GM11168 (cell line): ENCODE measurements around the gene CLEC2A.

ENCODE experiments used
- in situ Hi-C: fragments of 300-500 bp; cut with MboI; formaldehyde crosslinking; loops from one replicate; pipeline ENCODE4 v1.12.0; 2022; ENCODE audit warnings: low sequenced_read_pairs; ENCODE audit not compliant: unreplicated experiment

Gene CLEC2A

GRCh38 chr12:9936591-9936990, 4.4 kb upstream of the CLEC2A start:
- in situ Hi-C loops: loop anchor here (10.0 kb wide), 1 partner anchor 208 kb away; no protein-coding TSS in a partner anchor

GRCh38 chr12:9935026-9935425, 2.9 kb upstream of the CLEC2A start:
- in situ Hi-C loops: loop anchor here (10.0 kb wide), 1 partner anchor 210 kb away; no protein-coding TSS in a partner anchor

GRCh38 chr12:9933958-9934357, 1.8 kb upstream of the CLEC2A start:
- in situ Hi-C loops: loop anchor here (5.0 to 10.0 kb wide), 2 partner anchors 117 to 211 kb away; no protein-coding TSS in a partner anchor

GRCh38 chr12:9931245-9931644, 925 bp downstream of the CLEC2A start:
- in situ Hi-C loops: loop anchor here (5.0 to 10.0 kb wide), 2 partner anchors 114 to 214 kb away; no protein-coding TSS in a partner anchor

- in situ Hi-C loops: loop anchor here (10.0 kb wide), 1 partner anchor 184 kb away; no protein-coding TSS in a partner anchor
Observed at GRCh38 chr12:9928607-9929006, 3.6 kb downstream of the CLEC2A start.

DNA sequence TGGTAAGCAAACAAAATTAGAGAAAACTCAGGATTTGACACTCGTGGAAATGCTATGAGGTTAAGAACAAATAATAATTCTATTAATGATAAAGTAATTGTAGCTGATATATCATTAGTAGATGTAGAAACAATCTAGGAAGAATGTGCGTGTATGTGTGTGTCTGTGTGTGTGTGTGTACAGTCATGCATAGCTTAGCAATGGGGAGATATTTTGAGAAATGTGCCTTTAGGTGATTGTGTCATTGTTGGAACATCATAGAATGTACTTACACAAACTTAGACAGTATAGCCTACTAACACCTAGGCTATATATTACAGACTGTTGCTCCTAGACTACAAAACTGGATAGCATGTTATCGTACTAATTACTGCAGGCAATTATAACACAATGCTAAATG, 5.3 kb downstream of the CLEC2A start:
- in situ Hi-C loops: loop anchor here (10.0 kb wide), 1 partner anchor 182 kb away; no protein-coding TSS in a partner anchor

- in situ Hi-C loops: loop anchor here (10.0 kb wide), 1 partner anchor 181 kb away; no protein-coding TSS in a partner anchor
Observed at GRCh38 chr12:9925705-9926393, 6.3 kb downstream of the CLEC2A start.

DNA sequence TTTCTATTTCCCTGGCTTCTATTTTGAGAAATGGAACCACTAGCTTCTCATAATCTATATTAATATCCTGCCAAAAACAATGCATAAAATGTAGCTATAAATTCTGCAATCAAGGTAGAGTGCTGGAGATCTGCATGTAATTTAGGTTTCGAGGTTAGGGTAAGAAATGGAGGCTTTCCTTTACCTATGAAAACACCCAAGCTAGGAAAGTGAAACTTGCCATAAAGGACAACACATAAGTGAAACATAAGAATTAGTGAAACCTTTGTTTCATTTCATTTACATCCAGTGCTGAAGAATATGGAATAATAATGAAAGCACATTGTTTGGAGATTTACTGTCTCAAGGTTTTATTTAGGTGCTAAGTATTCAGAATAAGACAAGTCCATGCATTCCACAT, 9.7 kb downstream of the CLEC2A start:
- in situ Hi-C loops: loop anchor here (10.0 kb wide), 1 partner anchor 178 kb away; no protein-coding TSS in a partner anchor

GRCh38 chr12:9920451-9920850, 11.7 kb downstream of the CLEC2A start:
- in situ Hi-C loops: loop anchor here (10.0 kb wide), 1 partner anchor 176 kb away; no protein-coding TSS in a partner anchor

- in situ Hi-C loops: no loop called here
Observed at GRCh38 chr12:9919443-9919842, 12.7 kb downstream of the CLEC2A start.

DNA sequence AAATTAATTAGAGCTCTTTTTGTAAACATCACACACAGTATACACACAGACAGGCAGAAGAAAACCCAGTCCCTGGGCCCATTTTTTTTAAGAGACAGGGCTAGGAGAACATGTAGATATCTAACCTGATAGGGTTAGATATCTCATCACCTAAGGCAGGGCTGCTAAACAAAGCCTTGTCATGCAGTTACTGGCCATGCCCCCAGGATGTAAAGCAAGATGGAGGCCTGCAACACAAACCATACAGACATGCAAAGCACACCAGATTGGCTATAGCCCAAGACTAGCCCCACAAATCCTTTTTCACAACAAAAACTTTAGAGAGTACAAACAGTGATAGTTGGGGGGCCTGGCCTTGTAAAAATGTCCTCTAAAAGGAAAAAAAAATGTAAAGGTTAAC, 20.5 kb downstream of the CLEC2A start:
- in situ Hi-C loops: no loop called here

- in situ Hi-C loops: no loop called here
Observed at GRCh38 chr12:9910716-9911421, 21.3 kb downstream of the CLEC2A start.

DNA sequence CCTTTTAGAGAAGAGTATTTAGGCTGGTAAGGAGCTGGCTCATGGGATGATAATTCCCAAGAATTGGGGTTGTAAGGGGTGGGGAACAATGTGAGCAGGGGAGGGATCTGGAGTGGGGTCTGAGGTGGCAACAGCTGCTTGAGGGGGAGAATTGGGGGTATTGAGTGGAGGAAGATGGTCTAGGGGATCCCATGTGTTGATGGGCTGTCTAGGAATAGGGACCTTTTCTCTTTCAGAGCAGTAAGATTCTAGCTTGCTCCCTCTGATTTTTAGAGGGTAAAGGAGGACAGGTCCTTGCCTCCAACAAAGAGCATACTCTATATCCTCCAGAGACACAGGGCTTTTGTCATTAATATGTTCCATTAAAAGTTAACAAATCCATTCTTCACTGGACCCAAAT, 22.4 kb downstream of the CLEC2A start:
- in situ Hi-C loops: no loop called here

DNA sequence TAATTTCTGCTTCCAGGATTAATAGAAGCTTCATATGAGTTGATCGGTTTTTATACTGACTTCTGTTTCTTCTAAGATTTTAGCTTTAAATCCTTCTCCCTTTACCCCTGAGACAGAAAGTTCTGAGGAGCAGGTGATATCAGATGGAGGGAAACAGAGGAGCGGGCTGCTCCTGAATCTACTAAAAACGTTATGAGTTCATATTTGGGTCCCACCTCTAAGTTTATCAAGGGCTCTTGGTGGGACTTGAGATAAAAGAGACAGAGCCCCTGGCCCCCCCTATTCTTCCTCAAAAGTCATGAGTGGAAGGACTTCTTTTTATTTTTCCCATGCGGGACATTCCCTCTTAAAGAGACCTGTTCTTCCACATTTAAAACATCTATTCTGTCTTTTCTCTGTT, 23.8 kb downstream of the CLEC2A start:
- in situ Hi-C loops: no loop called here

DNA sequence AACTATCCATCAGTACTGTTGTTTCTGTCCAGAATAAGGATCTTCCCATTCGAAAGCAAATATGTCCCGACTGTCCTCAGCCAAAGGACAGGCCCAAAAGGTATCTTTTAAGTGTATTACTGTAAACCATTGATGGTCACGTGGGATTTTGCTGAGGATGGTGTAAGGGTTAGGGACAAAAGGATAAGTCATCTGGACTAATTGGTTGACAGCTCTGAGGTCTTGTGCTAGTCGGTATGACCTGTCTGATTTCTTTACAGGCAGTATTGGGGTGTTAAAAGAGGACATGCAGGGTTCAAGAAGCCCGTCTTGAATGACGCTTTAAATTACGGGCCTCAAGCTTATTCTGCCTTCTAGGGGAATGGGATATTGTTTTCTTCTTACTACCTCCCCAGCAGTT, 24.4 kb downstream of the CLEC2A start:
- in situ Hi-C loops: no loop called here

- in situ Hi-C loops: no loop called here
Observed at GRCh38 chr12:9906873-9907272, 25.3 kb downstream of the CLEC2A start.

DNA sequence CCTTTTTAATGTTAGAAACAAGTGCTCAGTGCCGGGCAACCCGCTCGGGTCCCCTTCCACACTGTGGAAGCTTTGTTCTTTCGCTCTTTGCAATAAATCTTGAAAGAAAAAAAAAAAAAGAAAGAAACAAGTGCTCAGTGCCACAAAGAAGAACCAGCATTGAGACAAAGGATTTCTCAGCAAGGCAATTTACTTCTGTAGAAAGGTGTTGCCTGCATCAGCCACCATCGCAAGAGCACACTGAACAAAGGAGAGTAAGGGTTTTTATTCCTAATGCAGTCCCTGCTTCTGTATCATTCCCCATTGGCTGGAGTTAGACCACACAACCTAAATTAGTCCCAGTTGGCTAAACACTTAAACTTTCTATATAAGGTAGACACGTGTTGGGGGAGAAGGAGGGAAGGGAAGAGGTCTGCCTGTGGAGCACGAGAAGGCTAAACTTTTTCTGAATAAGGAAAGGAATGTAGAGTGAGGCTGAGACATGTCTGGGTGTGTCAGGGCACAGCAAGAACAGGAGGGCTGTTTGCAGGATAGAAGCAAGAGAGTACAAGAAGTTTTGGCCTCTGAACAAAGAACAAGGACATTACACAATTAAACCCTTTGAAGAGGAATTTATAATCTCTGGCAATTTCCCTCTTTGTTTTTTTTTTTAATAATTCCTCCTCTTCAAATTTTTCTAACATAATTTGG, 29.5 kb downstream of the CLEC2A start:
- in situ Hi-C loops: no loop called here

GRCh38 chr12:9900930-9901329, 31.2 kb downstream of the CLEC2A start:
- in situ Hi-C loops: no loop called here

DNA sequence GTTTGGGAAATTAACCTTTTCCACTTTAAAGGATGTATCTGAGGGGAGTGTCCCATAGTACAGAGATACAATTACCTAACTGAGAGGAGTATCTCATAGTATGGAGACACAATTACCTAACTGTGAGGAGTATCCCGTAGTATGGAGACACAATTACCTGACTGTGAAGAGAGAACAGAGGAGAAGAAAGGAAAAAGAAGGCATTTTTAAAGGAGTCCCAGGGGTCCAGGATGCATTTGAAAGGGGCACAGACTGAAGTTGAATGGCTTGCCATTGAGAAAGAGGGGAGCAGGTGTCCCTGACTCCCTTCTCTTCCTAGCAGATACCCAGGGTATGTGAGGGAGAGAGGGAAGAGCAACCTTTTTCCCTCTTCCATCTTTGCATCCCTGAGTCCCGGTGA, 33.0 kb downstream of the CLEC2A start:
- in situ Hi-C loops: no loop called here

DNA sequence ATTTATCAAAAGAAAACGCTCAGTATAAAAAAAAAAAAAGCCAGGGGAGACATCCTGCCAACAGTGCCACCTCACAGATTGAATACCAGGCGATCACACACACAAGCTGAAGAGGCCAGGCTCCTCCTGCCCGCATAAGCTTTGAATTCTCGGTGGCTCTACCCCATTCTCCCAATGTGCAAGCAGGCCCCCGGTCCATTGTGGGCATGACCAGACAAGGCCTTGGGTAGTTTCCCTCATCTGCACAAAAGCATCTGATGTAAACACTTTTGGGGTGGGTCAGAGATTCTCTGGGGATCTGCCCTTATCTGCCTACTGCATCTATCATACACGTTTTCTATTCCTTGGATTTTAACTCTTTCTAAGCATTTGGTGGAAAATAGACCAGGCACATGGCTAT, 34.6 kb downstream of the CLEC2A start:
- in situ Hi-C loops: no loop called here
